ENCODE results near the gene SYNJ2.
"Not testable (repeated sequence)": the region's sequence is repeated elsewhere in the genome, so short reads cannot be mapped to it uniquely, and the experiment has no call there.

Gene SYNJ2

GRCh38 chr6:157953580-157954091 is 28.0 kb upstream of the SYNJ2 start:
- no peak for DNase-seq (ENCODE audit: low read depth, low spot score)
- H3K4me3 ChIP-seq (ENCODE audit: low read length): no peak overlapping the region

DNA sequence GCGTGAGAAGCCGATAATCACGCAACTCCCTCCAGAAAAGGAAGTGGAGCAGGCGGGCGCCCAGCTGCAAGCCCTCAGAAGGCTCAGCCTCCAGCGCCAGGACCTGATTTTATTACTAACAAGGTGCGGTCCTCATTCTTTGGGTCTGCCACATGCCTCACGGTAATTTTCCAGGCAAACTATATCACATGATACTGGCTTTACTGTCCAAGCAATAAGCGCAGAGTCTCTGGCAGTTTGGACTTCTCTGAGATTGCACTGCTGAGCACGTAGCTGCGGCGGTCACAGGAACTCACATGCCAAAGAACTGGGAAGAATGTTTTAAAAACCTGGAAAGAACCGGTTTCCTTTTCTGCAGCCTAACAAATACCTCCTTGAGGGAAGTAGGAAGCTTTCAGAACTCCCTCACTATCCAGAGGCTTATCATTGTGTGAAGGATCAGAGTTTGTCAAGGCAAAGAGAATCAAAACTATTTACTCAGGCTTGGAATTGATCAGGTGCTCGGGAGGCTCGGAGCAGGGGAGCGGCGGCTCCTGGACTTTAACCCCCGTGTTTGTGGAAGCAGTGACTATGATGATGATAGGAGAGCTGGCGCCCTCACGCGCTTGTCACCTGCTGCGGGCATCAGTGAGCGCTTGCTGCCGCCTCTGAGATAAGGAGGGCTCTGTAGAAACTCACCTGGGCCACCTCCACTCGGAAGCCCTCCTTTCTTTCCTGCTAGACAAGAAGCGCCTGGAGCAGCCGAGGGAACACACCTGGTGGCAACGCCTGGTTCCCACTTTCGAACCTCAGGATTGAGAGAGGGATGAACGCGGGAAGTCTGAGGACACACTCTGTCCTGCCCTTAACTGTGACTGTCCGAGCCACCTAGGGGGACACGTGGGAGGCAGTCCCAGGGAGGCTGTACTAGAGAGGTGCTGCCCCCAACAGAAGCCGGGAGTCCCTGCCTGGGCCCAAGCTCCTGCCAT is 27.2 kb upstream of the SYNJ2 start:
- no peak overlapping the region for H3K4me3 ChIP-seq (ENCODE audit: low read length)
- no peak for DNase-seq (ENCODE audit: low read depth, low spot score)

GRCh38 chr6:157955675-157956074 is 26.0 kb upstream of the SYNJ2 start:
- no peak for DNase-seq (ENCODE audit: low read depth, low spot score)
- H3K4me3 ChIP-seq (ENCODE audit: low read length): no peak overlapping the region

DNA sequence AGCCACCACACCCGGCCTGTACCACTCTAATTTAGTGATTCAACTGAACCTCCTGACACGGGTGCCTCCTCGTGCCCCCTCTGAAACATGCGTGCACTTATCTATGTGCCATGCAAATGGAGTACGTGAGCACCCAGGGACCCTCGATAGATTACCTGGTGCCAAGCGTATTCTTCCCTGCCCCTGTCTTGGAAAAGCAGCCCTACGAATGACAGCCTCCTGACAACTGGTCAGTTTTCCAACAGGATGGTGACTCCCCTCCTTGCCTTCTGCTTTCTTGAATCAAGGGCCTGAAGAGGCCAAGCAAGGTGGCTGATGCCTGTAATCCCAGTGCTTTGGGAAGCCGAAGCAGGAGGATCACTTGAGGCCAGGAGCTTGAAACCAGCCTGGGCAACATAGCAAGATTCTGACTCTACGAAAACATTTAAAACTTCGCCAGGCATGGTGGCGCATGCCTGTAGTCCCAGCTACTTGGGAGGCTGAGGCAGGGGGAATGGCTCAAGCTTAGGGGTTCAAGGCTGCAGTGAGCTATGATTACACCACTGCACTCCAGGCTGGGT is 25.4 kb upstream of the SYNJ2 start:
- H3K4me3 ChIP-seq (ENCODE audit: low read length): no peak overlapping the region
- DNase-seq (ENCODE audit: low read depth, low spot score): no peak

GRCh38 chr6:157959451-157960227 is 22.0 kb upstream of the SYNJ2 start:
- no peak for DNase-seq (ENCODE audit: low read depth, low spot score)
- H3K4me3 ChIP-seq (ENCODE audit: low read length): no peak overlapping the region

- DNase-seq (ENCODE audit: low read depth, low spot score): no peak
- no peak overlapping the region for H3K4me3 ChIP-seq (ENCODE audit: low read length)
Observed at GRCh38 chr6:157961153-157961831, 20.4 kb upstream of the SYNJ2 start.

DNA sequence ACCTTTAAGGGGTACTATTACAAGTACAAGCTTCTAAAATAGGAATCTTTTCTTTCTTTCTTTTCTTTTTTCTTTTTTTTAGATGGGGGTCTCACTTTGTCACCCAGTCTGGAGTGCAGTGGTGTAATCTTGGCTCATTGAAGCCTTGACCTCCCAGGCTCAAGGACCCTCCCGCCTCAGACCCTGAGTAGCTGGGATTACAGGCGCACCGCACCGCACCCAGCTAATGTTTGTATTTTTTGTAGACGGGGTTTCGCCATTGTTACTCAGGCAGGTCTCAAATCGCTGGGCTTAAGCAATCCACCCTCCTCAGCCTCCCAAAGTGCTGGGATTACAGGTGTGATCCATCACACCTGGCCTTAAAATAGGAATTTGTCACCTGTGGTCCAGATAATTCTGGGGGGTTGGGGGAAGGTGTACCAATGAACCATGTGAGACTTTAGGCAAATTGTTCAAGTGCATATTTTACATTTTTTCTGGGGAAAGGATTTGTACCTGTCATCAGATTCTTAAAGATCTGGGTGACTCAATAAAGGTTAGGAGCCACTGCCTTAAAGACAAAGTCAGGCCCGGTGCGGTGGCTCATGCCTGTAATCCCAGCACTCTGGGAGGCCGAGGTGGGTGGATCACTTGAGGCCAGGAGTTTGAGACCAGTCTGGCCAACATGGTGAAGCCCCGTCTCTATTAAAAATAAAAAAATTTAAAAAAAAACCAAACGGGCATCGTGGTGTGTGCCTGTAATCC is 19.7 kb upstream of the SYNJ2 start:
- H3K4me3 ChIP-seq (ENCODE audit: low read length): no peak overlapping the region
- DNase-seq (ENCODE audit: low read depth, low spot score): no peak

GRCh38 chr6:157962601-157963302 is 18.9 kb upstream of the SYNJ2 start:
- no peak overlapping the region for H3K4me3 ChIP-seq (ENCODE audit: low read length)
- no peak for DNase-seq (ENCODE audit: low read depth, low spot score)

DNA sequence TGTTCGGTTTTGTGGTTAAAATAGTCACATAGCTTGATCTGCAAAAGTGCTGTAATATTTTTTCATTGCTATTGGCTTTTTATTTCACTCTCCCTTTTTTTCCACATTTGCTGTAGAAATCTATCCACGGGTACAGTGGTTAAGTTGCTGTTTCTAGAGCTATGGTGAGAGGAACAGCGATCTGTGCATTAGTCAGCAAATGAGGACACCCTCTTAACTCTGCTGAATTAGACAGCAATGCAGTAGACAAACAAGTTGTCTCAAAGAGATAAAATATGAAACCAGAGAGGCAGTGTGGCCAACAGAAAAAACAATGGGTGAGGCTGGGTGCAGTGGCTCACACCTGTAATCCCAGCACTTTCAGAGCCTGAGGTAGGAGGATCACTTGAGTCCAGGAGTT is 17.6 kb upstream of the SYNJ2 start:
- no peak overlapping the region for H3K4me3 ChIP-seq (ENCODE audit: low read length)
- DNase-seq (ENCODE audit: low read depth, low spot score): no peak

- H3K4me3 ChIP-seq (ENCODE audit: low read length): no peak overlapping the region
Observed at GRCh38 chr6:157965387-157965786, 16.3 kb upstream of the SYNJ2 start.

DNA sequence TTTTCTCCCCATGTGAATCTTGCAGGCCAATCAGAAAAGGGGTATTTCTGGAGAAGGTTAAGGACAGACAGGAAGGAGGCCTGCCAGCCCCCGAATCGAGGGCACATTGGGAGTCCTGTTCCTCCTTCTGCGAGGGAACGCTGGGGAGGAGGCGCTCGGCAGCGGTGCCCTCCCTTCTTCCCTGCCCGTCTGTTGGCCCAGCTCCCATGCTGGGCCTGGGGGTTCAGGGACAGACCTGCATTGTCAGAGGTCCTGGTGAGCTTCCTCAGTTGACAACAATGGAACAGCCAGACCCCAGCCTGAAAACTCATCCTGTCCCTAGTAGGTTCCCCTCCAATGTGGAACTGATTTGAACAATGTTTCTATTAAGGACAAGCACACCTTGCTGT is 15.1 kb upstream of the SYNJ2 start:
- no peak overlapping the region for H3K4me3 ChIP-seq (ENCODE audit: low read length)
- no peak for DNase-seq (ENCODE audit: low read depth, low spot score)

More at GRCh38 chr6:157965387-157965786, 16.3 kb upstream of the SYNJ2 start:
- DNase-seq (ENCODE audit: low read depth, low spot score): no peak

GRCh38 chr6:157967020-157967419 is 14.6 kb upstream of the SYNJ2 start:
- no peak overlapping the region for H3K4me3 ChIP-seq (ENCODE audit: low read length)
- DNase-seq (ENCODE audit: low read depth, low spot score): no peak

- no peak for DNase-seq (ENCODE audit: low read depth, low spot score)
- no peak overlapping the region for H3K4me3 ChIP-seq (ENCODE audit: low read length)
Observed at GRCh38 chr6:157967486-157967885, 14.2 kb upstream of the SYNJ2 start.

DNA sequence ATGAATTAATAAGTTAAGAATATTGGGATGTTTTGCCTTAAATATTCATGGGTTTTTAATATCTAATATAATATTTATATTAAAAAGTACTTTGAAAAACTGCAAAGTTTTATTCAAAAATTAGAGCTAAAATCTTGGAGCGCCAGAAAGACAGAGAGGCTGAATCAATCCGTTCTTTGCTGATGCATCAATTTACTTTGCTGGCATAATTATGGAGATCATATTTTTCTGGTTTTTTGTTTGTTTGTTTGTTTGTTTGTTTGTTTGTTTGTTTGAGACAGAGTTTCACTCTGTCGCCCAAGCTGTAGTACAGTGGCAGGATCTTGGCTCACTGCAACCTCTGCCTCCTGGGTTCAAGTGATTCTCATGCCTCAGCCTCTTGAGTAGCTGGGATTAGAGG is 9.5 kb upstream of the SYNJ2 start:
- H3K4me3 ChIP-seq (ENCODE audit: low read length); DNase-seq (ENCODE audit: low read depth, low spot score): not testable (repeated sequence)

- no peak overlapping the region for H3K4me3 ChIP-seq (ENCODE audit: low read length)
- no peak for DNase-seq (ENCODE audit: low read depth, low spot score)
Observed at GRCh38 chr6:157974341-157974894, 7.2 kb upstream of the SYNJ2 start.

DNA sequence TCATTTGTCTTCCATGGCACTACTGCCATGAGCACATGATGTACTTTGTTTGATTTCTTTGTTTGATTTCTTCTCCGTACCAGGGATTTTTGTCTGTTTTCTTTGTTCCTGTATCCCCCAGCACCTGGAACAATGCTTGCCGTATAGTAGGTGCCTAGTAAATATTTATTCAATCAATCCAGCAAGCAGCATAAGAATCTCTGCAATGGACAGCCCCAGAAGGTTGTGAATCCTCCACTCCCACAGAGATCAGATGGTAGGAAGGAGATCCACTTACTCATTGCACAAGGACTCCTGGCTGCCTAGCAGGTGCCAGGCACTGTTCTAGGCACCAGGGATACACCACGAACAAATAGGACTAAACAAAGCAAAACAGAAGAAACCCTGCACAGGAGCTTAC is 6.7 kb upstream of the SYNJ2 start:
- DNase-seq (ENCODE audit: low read depth, low spot score): no peak
- H3K4me3 ChIP-seq (ENCODE audit: low read length): no peak overlapping the region

DNA sequence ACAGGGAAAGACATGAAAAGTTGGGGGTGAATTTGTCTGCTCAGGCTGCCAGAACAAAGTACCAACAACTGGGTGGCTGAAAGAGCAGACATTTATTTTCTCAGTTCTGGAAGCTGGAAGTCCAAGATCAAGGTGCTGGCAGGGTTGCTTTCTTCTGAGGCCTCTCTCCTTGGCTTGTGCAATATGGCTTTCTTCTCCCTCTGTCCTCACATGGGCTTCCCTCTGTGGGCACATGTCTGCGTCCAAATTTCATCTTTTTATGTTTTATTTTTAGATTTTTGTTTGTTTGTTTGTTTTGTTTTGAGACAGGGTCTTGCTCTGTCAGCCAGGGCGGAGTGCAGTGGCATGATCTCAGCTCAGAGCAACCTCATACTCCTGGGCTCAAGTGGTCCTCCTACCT is 6.2 kb upstream of the SYNJ2 start:
- no peak overlapping the region for H3K4me3 ChIP-seq (ENCODE audit: low read length)
- no peak for DNase-seq (ENCODE audit: low read depth, low spot score)

Data from Jurkat, Clone E6-1 (cell line).